Colonic mucosa (tissue), 4 donors: Measurements from ENCODE around the gene NTRK2. TPM values are rescaled to one million over a fixed set of nuclear protein-coding genes. Genes with fewer than 3 reads are reported as not detected.

ENCODE experiments used
- DNase-seq: peaks from one replicate; pipeline ENCODE4 v3.0.0-alpha.2; 2020
- H3K27ac ChIP-seq: fragments of 200-600 bp; one replicate; pipeline ENCODE4 v1.8.0; 2021
- H3K27me3 ChIP-seq: fragments of 200-600 bp; one replicate; pipeline ENCODE4 v1.8.0; 2021
- H3K36me3 ChIP-seq: fragments of 200-600 bp; one replicate; pipeline ENCODE4 v1.8.0; 2021
- H3K4me1 ChIP-seq: fragments of 200-600 bp; one replicate; pipeline ENCODE4 v1.8.0; 2021; ENCODE audit warnings: mild to moderate bottlenecking
- H3K4me3 ChIP-seq: fragments of 200-600 bp; one replicate; pipeline ENCODE4 v1.8.0; 2021
- H3K9ac ChIP-seq, 2 donors: one replicate each; pipeline ENCODE4 v1.7.0; 2013; ENCODE audit warnings: control low read depth in 2 of 2, low read depth in 2 of 2, low read length in 2 of 2
- H3K9me3 ChIP-seq: fragments of 200-600 bp; one replicate; pipeline ENCODE4 v1.8.0; 2021
- intact Hi-C: fragments of 100-400 bp; cut with DNase I; formaldehyde crosslinking; loops from one replicate; pipeline ENCODE4 v1.14.1; 2022
- total RNA-seq, 2 donors: library from RNA; stranded (reverse); fragmentation: NEBNext Ultra II Directional in 1 of 2; extraction: Animal tissue kit (Norgen Biotek cat#: 25700) in 1 of 2; gene quantifications; one replicate each; pipeline ENCODE4 v1.2.1, GENCODE V29; 2021
- TF ChIP-seq, protein P1 (sequence below): fragments of 200-600 bp; IDR thresholded peaks from one replicate; pipeline ENCODE4 v1.8.0; 2022; ENCODE audit warnings: antibody characterized with exemption, mild to moderate bottlenecking
- donor health status: healthy.
- donor health status: DM: no; HTN: no; CAD: no.
- donor health status: DM: no; HTN: no; CAD: no.

The NTRK2 gene
- 1 to 10 TPM in 1 of 2 donors, under 1 TPM in 1; 0.52 to 2.3 TPM for total RNA-seq

GRCh38 chr9:84669288-84670137 is at the start of gene NTRK2:
TSS of gene NTRK2 (plus strand) at chr9:84669729. CDS start at chr9:84670749, 1,020 bp downstream.
- peak; percentile 18 for DNase-seq
- Histone ChIP-seq H3K4me1 (no peaks in the 10 kb centered on the region), H3K27me3 (peaks cover 19% of the 10 kb centered on the region), H3K36me3 (no peaks in the 10 kb centered on the region), H3K9me3 (no peaks in the 10 kb centered on the region), H3K4me3 (peak within 1 kb of the TSS; percentile 29), H3K9ac (no peak within 1 kb of the TSS), H3K27ac (no peak within 1 kb of the TSS)
- intact Hi-C loops: loop anchor here (10.0 kb wide), 1 partner anchor 755 kb away; no protein-coding TSS in a partner anchor
- TF ChIP-seq, protein P1, sequence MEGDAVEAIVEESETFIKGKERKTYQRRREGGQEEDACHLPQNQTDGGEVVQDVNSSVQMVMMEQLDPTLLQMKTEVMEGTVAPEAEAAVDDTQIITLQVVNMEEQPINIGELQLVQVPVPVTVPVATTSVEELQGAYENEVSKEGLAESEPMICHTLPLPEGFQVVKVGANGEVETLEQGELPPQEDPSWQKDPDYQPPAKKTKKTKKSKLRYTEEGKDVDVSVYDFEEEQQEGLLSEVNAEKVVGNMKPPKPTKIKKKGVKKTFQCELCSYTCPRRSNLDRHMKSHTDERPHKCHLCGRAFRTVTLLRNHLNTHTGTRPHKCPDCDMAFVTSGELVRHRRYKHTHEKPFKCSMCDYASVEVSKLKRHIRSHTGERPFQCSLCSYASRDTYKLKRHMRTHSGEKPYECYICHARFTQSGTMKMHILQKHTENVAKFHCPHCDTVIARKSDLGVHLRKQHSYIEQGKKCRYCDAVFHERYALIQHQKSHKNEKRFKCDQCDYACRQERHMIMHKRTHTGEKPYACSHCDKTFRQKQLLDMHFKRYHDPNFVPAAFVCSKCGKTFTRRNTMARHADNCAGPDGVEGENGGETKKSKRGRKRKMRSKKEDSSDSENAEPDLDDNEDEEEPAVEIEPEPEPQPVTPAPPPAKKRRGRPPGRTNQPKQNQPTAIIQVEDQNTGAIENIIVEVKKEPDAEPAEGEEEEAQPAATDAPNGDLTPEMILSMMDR: no peak

GRCh38 chr9:84620338-84620737 is 49.2 kb upstream of the NTRK2 start:
- DNase-seq: no peak
- Histone ChIP-seq H3K9me3 (no peaks in the 10 kb centered on the region), H3K27ac (no peak overlapping the region), H3K4me1 (no peaks in the 10 kb centered on the region), H3K36me3 (no peaks in the 10 kb centered on the region), H3K4me3 (no peak overlapping the region), H3K27me3 (no peaks in the 10 kb centered on the region), H3K9ac (no peak overlapping the region)
- TF ChIP-seq, protein P1: no peak
- intact Hi-C loops: no loop called here

- Histone ChIP-seq H3K9ac (no peak overlapping the region), H3K36me3 (no peaks in the 10 kb centered on the region), H3K4me3 (no peak overlapping the region), H3K27ac (no peak overlapping the region), H3K9me3 (no peaks in the 10 kb centered on the region), H3K27me3 (no peaks in the 10 kb centered on the region), H3K4me1 (no peaks in the 10 kb centered on the region)
- intact Hi-C loops: no loop called here
- TF ChIP-seq, protein P1: no peak
- DNase-seq: no peak
Observed at GRCh38 chr9:84621811-84622210, 47.7 kb upstream of the NTRK2 start.

DNA sequence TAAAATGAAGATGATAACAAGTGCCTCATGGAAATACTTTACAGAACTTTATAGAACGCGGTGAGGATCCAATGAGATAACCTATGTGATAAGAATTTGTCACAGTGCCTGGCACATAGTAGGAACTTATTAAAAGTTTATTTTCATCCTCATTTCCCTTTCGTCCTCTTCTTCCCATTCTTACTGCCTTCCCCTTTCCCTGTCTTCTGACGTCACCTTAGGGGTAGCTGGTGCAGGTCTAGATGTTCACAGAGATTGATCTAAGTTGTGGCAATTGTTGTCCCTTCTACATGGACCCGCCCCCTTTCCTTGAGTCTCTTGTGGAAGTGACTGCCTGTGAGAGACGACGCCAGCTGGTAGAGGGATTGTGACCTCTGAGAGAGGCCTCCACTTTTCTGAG is 46.5 kb upstream of the NTRK2 start:
- no peaks in the 10 kb centered on the region for H3K36me3 ChIP-seq
- H3K9me3 ChIP-seq: no peaks in the 10 kb centered on the region
- no peak overlapping the region for H3K9ac ChIP-seq
- no peak for DNase-seq
- no peak overlapping the region for H3K27ac ChIP-seq
- H3K4me1 ChIP-seq: no peaks in the 10 kb centered on the region
- intact Hi-C loops: no loop called here
- no peaks in the 10 kb centered on the region for H3K27me3 ChIP-seq
- TF ChIP-seq, protein P1: no peak
- no peak overlapping the region for H3K4me3 ChIP-seq

DNA sequence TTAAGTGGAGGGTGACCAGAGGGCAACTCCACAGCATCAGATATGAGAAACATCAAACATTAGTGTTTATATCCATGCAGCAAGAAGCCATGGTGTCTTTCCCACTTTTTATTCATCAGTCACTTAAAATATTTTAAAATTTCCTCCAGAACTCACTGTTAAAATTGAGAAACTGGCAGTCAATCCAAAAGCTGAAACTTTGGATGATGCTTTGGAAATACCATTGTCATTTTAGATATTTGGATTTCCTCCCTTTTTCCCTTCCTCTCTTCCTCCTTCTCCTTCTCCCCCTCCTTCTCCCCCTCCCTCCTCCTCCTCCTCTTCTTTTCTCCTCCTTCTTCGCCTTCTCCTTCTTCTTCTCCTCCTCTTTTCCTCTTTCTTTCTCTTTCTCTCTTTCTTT is 33.1 kb upstream of the NTRK2 start:
- Histone ChIP-seq H3K4me3 (no peak overlapping the region), H3K9me3 (no peaks in the 10 kb centered on the region), H3K9ac (no peak overlapping the region), H3K27ac (no peak overlapping the region), H3K27me3 (no peaks in the 10 kb centered on the region), H3K4me1 (no peaks in the 10 kb centered on the region), H3K36me3 (no peaks in the 10 kb centered on the region)
- TF ChIP-seq, protein P1: no peak
- DNase-seq: no peak
- intact Hi-C loops: no loop called here
